GM21619 (cell line): ENCODE measurements around the gene RRN3.
"Not testable (repeated sequence)": the region's sequence is repeated elsewhere in the genome, so short reads cannot be mapped to it uniquely, and the experiment has no call there.

Source experiments
- ATAC-seq: cut with Tn5 transposase; IDR thresholded peaks from one replicate; pipeline ENCODE4 v1.9.1; 2021; ENCODE audit not compliant: unreplicated experiment

The RRN3 gene

GRCh38 chr16:15099366-15099909 lies 5.4 kb upstream of the RRN3 start:
- ATAC-seq = not testable (repeated sequence)

DNA sequence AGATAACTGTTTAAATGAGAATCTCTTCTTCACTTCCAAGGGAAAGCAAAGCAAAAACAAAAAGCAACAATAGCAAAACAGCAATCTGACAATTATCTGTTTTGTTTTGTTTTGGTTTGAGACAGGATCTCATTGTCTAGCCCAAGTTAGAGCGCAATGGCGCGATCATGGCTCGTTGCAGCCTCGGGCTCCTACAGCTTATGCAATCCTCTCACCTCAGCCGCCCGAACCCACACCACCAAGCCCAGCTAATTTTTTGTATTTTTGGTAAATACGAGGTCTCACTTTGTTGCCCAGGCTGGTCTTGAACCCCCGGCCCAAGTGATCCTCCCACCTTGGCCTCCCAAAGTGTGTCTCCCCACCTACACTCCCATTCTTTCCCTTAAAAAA lies 2.5 kb upstream of the RRN3 start:
- not testable (repeated sequence) for ATAC-seq

GRCh38 chr16:15093571-15093954 lies 509 bp downstream of the RRN3 start:
- ATAC-seq = not testable (repeated sequence)

DNA sequence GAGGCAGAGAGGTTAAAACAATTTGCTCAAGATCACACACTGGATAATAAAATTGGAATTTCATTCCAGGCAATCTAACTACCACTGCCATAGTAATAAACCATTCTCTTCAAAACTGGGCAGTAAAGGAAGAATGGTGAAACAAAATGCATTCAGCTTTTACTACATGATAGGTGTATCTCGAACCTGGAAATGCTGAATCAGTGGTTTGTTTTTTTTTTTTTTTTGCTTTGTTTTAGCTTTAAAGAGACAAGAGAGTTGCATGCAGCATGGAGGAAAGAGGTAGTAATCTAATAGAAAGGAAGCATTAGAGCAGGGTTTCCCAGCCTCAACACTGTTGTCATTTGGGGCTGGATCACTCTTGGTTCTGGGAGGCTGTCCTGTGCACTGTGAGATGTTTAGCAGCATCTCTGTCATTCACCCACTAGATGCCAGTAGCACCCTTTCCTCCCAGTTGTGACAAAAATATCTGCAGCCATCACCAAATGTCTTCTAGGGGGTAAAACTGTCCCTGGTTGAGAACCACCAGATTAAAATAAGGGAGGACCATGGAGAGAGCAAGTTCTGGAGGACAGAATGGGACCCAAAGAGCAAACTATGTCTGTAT lies 3.3 kb downstream of the RRN3 start:
- ATAC-seq = not testable (repeated sequence)

DNA sequence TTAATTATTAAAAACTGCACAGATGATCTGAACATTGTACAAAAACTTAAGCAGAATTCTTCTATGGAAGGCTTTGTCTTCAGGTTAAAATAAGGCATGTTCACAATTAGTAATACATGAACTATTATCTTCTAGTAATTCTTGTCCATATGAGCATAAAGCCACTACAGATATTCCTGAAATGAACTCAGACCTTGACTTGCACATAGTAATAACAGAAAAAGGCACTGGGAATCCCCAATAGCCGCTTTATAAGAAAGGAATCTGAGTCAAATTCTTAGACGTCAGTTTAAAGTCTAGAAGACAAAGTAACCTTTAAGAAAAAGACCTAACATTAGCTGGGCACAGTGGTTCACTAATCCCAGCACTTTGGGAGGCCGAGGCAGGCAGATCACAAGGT lies 11.3 kb downstream of the RRN3 start:
- ATAC-seq = not testable (repeated sequence)

DNA sequence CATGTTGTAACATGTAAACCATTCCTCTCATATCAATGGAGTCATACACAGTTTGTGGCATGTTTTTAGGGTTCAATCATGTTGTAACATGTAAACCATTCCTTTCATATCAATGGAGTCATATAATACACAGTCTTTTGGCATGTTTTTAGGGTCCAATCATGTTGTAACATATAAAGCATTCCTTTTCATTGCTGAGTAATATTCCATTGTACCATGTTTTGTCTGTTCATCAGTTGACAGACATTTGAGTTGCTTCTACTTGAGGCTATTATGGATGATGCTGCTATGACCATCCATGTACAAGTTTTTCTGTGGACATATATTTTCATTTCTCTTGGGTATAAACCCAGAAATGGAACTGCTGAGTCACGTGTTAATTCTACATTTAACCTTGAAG lies 13.2 kb downstream of the RRN3 start:
- not testable (repeated sequence) for ATAC-seq

DNA sequence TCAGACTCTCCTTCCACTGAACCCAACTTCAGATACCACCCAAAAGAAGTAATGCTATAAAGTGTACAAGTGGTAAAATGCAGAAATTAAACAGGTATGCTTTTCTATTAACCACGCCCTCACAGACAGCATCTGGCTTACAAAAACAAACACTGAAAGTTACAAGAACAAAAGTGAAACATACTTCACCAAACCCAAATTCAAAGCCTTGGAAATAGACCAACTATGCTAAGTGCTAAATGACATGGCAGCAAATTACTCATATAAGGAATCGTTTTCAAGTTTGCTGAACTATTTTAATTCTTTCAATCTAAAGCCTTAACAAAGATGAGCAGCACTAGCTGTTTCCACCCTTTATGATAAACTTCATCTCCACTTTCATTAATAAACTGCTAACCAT lies 17.9 kb downstream of the RRN3 start:
- not testable (repeated sequence) for ATAC-seq

GRCh38 chr16:15073101-15073500 lies 21.0 kb downstream of the RRN3 start:
- no peak for ATAC-seq

DNA sequence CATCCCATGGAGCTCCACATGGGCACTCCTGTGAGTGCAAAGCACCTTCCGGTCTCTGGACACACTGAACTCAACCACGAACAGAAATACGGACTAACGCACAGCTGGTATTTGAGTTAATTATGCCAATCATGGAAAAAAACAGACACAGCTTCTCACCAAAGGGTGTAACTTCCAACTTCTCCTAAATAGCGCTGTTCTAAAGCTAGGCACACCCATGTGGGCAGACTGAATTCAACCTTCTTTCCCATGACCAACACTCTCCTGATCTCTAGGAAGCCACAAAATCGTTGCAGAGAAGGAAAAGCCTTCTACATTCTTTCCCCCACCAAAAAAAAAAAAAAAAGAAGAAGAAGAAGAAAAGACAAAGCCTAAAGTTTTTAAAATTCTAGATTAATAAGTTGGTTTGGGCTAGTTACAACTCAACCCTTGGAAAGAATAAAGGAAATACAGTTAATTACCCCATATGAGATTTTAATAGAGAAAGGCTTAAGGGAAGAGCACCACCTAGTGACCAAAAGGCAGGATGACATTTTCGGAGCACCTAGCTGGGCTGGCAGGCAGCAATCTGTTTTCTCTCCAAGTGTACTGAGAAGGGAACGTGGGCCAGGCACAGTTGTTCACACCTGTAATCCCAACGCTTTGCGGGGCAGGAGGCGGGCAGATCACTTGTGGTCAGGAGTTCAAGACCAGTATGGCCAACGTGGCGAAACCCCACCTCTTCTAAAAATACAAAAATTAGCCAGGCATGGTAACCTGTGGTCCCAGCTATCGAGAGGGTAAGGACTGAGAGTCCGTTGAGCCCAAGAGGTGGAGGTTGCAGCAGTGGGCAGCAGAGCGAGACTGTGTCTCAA lies 21.9 kb downstream of the RRN3 start:
- ATAC-seq = not testable (repeated sequence)

GRCh38 chr16:15071013-15071412 lies 23.1 kb downstream of the RRN3 start:
- ATAC-seq = not testable (repeated sequence)

- ATAC-seq = not testable (repeated sequence)
These were observed 27.4 kb downstream of the RRN3 start for GRCh38 chr16:15066690-15067089.

DNA sequence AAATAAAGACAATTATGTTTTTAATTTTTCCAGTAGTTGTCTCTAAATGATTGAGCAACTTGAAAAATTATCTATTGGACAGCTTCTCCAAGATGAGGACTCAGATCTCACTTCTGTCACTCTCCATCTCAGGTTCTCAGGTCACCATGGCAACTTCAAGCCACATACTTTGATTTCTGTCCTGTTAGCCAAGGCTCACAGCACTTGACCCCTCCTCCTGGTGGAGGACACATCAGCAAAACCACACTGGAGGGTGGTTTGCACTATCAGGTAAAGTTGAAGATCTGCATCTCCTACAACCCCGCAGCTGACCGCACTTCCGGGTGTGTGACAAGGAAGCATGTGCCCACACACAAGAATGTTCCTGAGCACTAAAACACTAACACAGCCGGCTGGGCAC lies 28.1 kb downstream of the RRN3 start:
- not testable (repeated sequence) for ATAC-seq

GRCh38 chr16:15062085-15062810 lies 31.8 kb downstream of the RRN3 start:
- ATAC-seq = not testable (repeated sequence)

GRCh38 chr16:15059324-15059723 lies 34.7 kb downstream of the RRN3 start:
- ATAC-seq = no peak

GRCh38 chr16:15057681-15058417 lies 36.2 kb downstream of the RRN3 start:
- ATAC-seq = no peak

GRCh38 chr16:15055141-15056053 lies 38.7 kb downstream of the RRN3 start:
- peak; percentile 60 for ATAC-seq

DNA sequence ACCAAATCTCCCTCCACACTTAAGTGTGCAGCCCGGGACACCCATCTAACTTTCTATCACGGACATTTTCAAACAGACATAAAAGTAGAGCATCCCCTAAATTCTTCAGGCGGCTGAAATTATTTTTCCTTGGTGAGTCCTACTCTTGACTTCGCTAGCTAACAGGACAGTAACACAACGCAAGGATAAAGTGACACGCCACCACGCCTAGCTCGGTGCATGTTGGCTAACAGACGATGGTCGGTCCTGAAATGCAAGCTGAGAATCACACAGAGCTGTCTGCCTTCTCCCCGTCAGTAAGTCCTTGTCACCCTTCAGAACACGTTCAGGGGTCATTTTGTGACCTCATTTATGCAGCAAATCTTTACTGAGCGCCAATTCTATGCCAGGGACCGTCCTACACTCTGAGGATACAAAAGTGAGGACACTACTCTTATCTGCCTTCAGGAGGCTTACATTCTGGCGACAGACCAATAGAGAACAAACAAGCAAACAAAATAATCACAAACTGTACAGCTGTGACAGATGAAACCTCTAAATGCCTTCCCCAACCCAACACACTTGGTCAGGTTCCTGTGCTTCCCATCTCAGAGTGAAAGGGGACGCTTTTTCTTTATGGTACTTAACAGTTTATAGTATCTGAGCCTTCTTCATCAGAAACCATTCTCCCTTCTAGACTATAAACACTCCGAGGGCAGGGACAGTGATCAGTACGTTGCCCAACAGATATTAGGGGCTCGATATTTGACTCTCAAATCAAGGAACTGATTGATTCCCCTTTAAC lies 39.5 kb downstream of the RRN3 start:
- no peak for ATAC-seq

DNA sequence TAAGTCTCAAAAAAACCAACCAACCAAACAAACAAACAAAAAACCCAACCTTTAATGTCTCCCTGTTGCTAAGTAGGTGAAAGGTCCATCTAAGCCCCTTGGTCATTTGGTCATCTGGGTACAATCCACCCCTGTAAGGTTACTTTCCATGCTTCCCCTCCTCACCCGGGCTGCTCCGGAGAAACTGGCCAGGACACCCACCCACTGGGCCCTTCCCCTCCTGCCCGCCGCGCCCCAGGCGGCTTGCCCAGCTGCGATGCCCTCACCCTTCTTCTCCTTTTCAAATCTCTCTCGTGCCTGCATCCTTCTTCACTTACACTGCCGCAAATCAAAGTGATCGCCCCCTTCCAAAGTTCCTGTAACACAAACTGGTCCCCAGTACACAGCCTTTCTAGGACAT lies 40.2 kb downstream of the RRN3 start:
- no peak for ATAC-seq
